ENCODE data around the gene SARDH. TPM values are rescaled to one million over a fixed set of nuclear protein-coding genes. Genes with fewer than 3 reads are reported as not detected.
"Not testable (repeated sequence)": the region's sequence is repeated elsewhere in the genome, so short reads cannot be mapped to it uniquely, and the experiment has no call there.

Gene SARDH
- total and polyA plus RNA-seq, 7 donors = 0.49 to 3.0 (median 1.9) TPM; not detected in 1

- Histone ChIP-seq H3K27me3 (no peaks in the 10 kb centered on the region), H3K4me3 (no peak overlapping the region), H3K9me3 (peaks cover 0 to 8% (median 4%) of the 10 kb centered on the region in 4 donors), H3K36me3 (peaks cover 0 to 24% (median 6%) of the 10 kb centered on the region in 4 donors), H3K27ac (no peak overlapping the region), H3K4me1 (no peaks in the 10 kb centered on the region)
- WGBS, 2 donors = 89 to 90% methylated on average over 15 of the region's 15 CpGs
- intact Hi-C loops (cut with DNase I) = no loop called here
- no peak for TF ChIP-seq EP300 (IDR thresholded peaks at IDR 0.05)
- TF ChIP-seq POLR2A (IDR thresholded peaks at IDR 0.05) = no peak
- TF ChIP-seq CTCF (IDR thresholded peaks at IDR 0.05) = no peak
- TF ChIP-seq POLR2AphosphoS5 (IDR thresholded peaks at IDR 0.05) = no peak
- DNase-seq = peak; percentile 57
Observed at GRCh38 chr9:133768859-133769510, 30.8 kb upstream of the SARDH start.

- Histone ChIP-seq H3K9me3 (peaks cover 0 to 8% (median 3%) of the 10 kb centered on the region in 4 donors), H3K4me3 (no peak overlapping the region), H3K27ac (no peak overlapping the region), H3K27me3 (no peaks in the 10 kb centered on the region), H3K4me1 (no peaks in the 10 kb centered on the region), H3K36me3 (peaks cover 0 to 24% (median 3%) of the 10 kb centered on the region in 4 donors)
- TF ChIP-seq POLR2A (IDR thresholded peaks at IDR 0.05) = no peak
- TF ChIP-seq CTCF (IDR thresholded peaks at IDR 0.05) = no peak
- TF ChIP-seq POLR2AphosphoS5 (IDR thresholded peaks at IDR 0.05) = no peak
- WGBS, 2 donors = 95 to 97% methylated on average over 17 of the region's 17 CpGs
- intact Hi-C loops (cut with DNase I) = no loop called here
- peak; percentile 41 for DNase-seq
Observed at GRCh38 chr9:133768371-133768858, 30.3 kb upstream of the SARDH start.

DNA sequence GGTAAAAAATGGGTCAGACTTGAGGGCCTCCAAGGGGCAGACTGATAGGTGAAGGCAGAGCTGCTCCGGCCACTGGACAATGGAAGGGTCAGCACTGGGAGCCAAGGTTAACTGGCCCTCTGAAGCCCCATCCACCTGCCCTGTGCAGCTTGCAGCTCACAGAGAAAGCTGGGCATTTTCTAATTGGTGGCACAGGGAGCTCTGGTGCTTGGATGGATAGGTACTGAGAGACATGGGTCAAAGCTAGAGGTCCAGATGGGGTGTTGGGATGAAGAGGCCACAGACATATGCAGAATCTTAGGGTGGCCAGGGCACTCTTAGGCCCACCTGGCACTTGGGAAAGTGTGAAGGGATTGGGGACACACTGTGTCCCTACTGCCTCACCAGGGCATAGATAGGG lies 29.5 kb upstream of the SARDH start:
- peaks cover 0 to 32% (median 3%) of the 10 kb centered on the region in 4 donors for H3K36me3 ChIP-seq
- no peaks in the 10 kb centered on the region for H3K27me3 ChIP-seq
- no peaks in the 10 kb centered on the region for H3K4me1 ChIP-seq
- H3K4me3 ChIP-seq = no peak overlapping the region
- peak; percentile 38 for DNase-seq
- WGBS, 2 donors = 96 to 97% methylated on average over 1 of the region's 1 CpG
- intact Hi-C loops (cut with DNase I) = no loop called here
- peaks cover 0 to 8% (median 3%) of the 10 kb centered on the region in 4 donors for H3K9me3 ChIP-seq
- no peak overlapping the region for H3K27ac ChIP-seq
- TF ChIP-seq EP300 (IDR thresholded peaks at IDR 0.05) (no peak), POLR2A (IDR thresholded peaks at IDR 0.05) (no peak), CTCF (IDR thresholded peaks at IDR 0.05) (no peak), POLR2AphosphoS5 (IDR thresholded peaks at IDR 0.05) (no peak)

GRCh38 chr9:133767008-133767407 lies 28.9 kb upstream of the SARDH start:
- no peak for TF ChIP-seq POLR2A (IDR thresholded peaks at IDR 0.05)
- no peak for TF ChIP-seq POLR2AphosphoS5 (IDR thresholded peaks at IDR 0.05)
- TF ChIP-seq CTCF (IDR thresholded peaks at IDR 0.05) = no peak
- no peak for TF ChIP-seq EP300 (IDR thresholded peaks at IDR 0.05)
- Histone ChIP-seq H3K9me3 (peaks cover 0 to 8% (median 3%) of the 10 kb centered on the region in 4 donors), H3K4me3 (no peak overlapping the region), H3K27me3 (no peaks in the 10 kb centered on the region), H3K4me1 (no peaks in the 10 kb centered on the region), H3K36me3 (peaks cover 0 to 32% (median 3%) of the 10 kb centered on the region in 4 donors), H3K27ac (no peak overlapping the region)
- intact Hi-C loops (cut with DNase I) = no loop called here
- DNase-seq = no peak
- 89 to 92% methylated on average over 1 of the region's 1 CpG for WGBS, 2 donors

- H3K9me3 ChIP-seq; H3K4me1 ChIP-seq; DNase-seq; H3K4me3 ChIP-seq; intact Hi-C loops (cut with DNase I); H3K27ac ChIP-seq; H3K27me3 ChIP-seq: not testable (repeated sequence)
- peaks cover 0 to 32% (median 3%) of the 10 kb centered on the region in 4 donors for H3K36me3 ChIP-seq
- 78 to 85% methylated on average over 3 of the region's 3 CpGs for WGBS, 2 donors
Observed at GRCh38 chr9:133766234-133766633, 28.1 kb upstream of the SARDH start.
